Measurements from ENCODE around the gene MVD. TPM values are rescaled to one million over a fixed set of nuclear protein-coding genes. Genes with fewer than 3 reads are reported as not detected.

Gene MVD
- polyA plus RNA-seq, 5 donors: 21.2 to 52.9 (median 28.6) TPM

DNA sequence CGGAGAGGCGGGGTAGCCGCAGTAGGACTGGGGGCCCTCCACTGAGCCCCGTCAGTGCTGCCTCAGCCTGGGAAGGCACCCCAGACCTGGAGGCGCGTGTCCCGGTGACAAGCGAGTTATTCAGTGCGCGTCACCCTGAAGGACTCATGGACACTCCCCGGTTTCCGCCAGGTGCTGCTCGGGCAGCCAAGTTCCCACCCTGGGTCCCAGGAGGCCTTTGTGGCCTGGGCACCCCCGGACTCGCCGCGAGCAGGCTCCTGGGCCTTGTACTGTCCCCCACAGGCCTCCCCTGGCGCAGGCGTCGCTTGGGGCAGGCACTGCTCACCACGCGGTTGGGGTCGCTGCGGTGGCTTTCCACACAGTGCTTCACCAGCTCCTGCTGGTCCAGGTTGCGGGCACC lies 35.8 kb upstream of the MVD start:
- DNase-seq: no peak

DNA sequence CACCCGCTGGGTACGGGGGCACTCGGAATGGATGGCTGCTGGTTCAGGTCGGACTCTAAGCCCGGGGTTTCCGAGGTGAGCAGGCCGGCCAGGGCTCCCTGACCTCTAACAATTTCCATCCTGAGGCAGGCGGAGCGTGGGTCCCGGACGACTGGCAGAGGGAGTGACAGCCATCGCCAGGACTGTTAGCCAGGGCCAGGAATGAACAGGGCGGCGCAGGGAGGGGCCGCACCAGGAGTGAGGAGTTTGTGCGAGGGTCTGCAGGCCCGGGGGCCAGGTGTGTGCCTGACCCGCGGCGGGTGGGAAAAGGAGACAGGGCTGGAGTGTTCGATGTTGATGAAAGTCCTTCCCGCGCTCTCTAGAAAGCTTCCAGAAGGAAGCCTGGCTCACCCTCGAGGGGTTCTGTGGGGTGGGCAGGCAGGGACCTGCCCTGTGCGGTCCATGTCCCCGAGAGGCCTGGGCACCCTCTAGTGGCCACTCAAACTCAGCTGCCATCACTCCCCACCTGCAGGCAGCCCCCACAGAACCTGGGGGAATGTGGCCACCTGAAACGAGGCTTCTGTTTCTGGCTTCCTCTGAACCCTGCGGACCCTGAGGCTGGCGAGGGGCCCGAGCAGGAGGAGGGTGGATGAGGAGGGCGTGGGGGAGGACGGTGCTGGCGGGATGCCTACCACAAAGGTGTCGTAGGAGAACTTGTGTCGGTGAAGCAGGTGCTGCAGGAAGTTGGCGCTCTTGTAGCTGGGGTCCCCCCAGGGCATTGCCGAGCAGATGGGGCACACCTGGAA lies 35.1 kb upstream of the MVD start:
- DNase-seq: no peak

DNA sequence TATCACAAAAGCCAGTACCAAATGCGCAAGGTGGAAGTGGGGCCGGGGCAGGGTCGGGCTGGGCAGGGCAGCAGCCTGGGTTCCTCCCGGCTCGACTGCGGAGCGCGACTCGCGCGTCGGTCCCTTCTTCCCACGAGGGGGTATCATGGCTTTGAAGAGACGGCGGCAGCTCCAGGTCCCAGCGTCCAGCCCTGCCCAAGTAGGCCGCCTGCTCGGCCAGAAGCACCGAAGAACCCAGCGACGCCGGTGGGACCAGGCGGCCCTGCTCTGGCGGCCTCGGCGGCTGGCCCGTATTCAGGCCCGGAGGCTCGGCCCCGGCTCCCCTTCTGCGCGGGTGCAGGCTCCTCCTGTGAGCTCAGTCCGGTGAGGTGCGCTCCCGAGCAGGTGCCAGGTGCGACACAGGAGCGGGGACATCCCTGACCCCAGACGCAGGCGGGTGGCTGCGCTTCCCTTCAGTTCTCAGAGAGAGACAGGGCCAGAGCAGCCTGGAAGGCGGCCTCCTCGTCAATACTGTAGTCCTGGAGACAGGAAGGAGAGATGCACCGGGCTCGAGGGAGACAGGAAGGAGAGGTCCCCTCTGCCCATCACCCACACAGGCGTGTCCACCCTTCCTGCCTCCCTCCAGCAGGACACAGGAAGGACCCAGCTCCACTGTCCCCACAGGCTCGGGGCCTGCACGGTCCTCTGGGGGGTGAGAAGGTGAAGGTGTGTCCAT lies 34.4 kb upstream of the MVD start:
- no peak for DNase-seq

DNA sequence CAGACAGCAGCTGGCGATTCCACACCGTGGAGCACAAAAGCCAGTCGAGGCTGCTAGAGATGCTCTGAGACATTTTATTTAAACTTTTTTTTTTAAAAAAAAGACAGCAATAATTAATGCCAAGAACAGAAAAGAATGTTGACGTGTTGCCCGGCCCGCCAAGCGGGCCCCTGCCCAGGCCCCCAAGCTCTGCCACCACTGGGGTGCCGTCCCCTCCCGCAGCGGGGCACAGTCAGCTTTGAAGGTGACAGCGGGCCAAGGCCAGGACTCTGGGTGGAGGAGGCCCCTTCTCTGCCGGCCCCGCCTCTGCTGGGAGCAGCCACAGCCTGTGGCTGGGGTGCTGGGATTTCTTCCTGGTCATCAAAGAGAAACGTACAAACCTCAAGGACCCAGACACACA lies 33.5 kb upstream of the MVD start:
- no peak for DNase-seq

DNA sequence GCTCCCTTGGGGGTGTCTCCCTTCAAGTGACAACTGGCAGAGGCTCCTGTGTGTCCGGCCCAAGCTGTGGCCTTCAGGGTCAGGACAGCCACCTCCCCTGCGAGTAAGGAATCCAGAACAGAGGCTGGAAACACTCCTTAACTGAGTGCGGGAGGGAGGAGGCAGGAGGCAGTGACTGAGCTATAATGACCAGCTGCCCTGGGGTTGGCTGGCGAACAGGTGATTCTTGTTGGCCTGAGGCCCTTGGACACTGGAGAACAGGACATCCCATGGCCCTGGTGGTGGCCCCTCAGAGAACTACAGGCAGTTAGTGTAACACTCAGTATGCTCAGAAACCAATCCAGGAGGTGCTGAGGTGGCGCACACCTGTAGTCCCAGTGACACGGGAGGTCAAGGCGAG lies 32.9 kb upstream of the MVD start:
- no peak for DNase-seq

DNA sequence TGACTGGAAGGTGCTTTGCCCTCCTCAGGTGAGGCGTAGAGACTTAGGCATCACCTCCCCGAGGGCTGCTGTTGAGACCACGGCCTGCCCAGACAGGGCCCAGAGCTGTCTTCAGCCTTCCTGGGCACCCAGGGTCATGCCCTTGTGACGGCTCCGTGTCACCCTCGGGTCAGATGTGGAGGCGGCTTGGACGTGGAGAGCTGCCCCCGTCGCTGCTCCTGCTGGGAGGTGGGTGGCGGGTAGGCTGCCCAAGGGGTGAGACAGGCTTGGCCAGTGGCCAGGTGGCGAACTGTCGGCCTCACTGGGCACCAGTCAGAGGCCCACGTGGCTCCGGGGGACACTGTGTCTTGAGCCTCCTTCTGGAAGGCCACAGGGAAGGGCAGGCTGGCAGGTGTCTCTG lies 32.3 kb upstream of the MVD start:
- no peak for DNase-seq

DNA sequence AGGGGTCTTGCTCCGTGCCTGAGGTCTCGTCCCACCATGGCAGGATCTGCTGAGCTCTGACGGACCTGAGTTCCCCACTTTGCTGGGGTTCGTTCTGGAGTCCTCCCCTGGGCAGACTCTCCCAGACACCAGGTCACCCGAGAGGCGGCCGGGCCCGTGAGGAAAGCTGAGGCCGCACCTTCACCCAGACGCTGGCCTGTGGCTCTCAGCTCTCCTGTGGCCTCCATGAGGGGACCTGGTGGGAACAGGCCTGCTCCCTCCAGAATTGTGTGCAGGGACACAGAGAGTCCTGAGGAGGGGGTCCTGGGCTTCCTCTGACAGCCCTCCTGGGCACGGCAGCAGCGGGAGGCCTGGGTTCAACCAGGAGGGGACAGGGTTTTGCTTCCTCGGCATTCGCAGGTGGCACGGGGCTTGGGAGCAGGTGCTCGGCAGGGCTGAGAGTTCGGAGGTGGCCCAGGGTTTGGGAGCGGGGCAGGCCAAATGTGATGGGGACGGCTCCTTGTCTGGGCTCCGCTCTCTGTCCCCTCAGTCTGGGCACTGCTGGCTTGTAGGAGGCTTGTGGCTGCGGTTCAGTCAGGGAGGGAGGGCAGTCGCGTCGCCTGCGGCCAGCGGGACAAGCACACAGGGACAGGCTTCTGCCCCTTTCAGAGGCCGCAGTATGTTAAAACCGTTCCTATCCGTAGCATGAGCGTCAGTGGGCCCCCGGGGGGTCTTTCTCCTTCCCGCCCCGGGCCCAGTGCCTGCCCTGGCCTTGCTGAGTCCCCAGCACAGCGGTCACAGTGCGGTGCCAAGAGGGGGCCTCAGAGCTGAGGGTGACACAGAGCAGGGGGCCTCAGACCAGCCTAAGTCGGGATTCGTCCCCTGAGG lies 31.6 kb upstream of the MVD start:
- DNase-seq: no peak

DNA sequence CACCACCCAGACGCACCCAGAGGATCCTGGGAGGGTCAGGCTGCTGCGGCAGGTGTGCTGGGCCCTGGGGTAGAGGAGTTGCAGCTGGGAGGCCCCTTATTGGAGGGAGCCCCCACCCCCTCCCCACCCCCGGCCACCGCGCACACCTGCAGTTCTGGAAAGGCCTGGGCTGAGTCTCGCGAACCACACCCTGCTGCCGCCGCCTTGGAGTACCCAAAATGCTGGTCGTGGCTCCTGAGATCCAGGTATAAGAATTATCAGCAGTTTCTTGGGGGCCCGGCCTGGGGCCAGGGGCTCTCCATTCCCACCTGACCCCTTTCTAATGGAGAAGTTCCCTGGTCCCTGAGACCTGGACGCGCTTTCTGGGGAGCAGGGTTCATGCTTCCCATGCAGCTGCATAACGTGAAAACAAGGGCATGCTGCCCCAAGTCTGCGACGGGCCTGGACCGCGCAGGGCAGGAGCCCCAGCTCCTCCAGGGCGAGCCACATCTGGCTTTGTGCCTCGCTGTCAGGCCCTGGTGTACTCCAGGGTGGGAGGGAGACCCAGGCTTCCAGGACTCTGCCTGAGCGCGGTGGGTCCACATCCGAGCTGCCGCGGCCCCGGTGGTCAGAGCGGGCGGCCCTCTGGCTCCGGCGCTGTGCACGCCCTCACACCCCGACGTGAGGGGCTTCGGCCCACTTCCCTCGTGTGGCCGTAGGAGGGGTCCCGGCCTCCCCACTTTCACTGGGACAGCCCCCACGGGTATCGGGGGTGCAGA lies 30.7 kb upstream of the MVD start:
- DNase-seq: no peak

DNA sequence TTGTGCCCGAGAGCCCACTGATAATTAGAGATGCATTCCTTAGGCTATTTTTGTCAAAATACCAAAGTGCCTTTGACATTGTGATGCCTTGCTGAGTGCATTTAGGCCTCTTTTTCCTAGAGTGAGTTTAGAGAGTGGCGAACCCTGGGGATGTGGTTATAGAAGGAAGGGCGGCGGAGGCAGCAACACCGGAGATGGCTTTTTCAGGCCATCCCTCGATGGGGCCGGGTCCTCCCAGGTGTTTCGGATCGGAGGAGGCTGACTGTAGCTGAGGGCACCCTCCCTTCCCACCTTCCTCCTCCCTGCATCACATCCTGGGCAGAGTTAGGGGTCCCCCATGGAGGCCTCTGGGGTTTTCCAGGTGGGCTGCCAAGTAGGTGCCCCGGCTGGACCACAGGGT lies 30.0 kb upstream of the MVD start:
- no peak for DNase-seq

DNA sequence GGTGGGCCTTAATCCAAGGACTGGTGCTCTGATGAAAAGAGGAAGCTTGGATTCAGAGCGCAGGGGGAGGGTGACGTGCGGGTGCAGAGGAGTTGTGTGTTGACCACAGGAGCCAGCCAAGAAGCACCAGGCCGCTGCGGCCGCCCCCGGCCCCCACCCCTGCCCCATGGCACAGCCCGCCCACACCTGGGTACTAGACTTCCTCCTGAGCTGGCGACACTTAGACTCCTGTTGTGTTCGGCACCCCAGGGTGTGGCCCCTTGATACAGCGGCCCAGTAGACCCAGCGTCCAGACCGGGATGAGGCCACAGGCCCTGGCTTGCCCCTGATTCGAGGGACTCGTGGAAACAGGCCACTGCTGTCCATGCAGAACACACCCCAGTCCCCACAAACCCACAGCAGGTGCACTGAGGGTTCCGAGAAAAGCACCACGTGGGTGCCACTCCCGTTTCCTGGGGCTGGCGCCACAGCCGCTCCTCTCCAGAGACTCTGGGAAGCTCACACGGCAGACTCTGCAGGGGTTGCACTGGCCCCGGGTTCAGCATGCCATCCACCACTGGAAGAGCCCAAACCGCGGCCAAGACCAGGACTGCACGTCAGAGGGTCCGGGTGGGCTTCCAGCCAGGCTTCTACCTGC lies 29.2 kb upstream of the MVD start:
- DNase-seq: no peak

DNA sequence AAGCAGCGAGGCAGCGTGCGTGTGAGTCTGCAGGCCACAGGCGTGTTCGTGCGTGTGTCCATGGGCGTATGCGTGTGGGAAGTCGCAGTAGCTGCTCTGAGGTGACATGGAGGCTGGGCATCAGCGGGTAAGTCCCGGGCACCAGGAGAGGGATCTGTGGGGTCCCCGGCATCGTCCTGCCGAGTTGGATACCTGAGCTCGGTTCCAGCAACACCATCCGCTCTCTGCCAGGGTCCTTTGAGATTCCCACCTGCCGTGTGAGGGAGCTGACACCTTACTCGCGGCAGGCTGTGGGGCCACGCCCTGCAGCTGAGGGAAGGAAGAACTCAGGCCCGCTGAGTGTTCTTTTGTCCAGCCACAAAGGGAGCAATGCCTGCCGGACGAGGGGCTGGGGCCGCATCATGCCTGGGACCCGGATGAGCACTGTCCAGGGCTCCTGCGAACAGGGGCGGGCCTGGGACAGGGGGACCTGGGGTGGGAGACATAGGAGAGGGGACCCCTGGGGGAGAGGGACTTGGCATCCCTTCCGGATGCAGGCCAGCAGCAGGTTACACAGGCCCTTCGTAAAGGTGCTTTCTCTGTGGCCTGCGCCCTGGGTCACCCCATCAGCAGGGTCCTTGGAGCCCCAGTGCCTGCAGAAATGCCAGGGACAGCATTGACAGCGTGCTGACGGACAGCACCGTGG lies 28.4 kb upstream of the MVD start:
- no peak for DNase-seq

DNA sequence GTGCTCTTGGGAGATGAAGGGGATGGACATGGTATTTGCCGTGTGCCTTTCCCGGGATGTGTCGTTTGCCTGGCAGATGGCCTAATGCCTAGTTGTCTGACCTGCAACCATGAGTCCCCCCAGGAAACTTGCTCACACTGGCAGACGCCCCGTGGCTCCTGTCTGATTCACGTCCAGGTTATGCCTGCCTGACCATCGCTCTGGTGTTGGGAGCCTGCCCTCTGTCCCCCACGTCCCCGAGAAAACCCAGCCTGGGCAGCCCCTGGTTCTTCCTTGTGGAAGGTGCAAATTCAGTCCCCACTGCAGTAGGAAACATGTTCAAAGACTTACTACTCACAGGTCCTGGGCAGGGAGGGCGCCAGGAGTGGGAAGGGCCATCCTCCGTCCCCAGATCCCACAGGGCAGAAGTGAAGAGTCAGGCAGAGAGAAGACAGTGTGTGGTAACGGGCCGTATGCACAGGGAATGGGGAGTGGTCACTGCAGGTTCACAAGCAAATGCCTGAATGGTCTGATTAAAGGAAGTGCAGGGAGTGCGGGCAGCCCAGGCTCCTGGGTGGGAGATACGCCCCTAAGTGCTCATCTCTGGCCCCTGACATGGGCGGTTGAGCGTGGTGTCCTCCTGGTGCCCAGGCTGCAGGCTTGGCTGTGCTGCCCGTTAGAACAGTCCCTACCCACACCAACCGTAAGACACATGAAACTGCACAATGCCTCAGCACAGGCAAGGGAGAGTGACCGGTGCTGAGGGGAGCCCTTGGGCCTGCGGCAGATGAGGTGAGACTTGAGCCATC lies 27.6 kb upstream of the MVD start:
- DNase-seq: no peak

DNA sequence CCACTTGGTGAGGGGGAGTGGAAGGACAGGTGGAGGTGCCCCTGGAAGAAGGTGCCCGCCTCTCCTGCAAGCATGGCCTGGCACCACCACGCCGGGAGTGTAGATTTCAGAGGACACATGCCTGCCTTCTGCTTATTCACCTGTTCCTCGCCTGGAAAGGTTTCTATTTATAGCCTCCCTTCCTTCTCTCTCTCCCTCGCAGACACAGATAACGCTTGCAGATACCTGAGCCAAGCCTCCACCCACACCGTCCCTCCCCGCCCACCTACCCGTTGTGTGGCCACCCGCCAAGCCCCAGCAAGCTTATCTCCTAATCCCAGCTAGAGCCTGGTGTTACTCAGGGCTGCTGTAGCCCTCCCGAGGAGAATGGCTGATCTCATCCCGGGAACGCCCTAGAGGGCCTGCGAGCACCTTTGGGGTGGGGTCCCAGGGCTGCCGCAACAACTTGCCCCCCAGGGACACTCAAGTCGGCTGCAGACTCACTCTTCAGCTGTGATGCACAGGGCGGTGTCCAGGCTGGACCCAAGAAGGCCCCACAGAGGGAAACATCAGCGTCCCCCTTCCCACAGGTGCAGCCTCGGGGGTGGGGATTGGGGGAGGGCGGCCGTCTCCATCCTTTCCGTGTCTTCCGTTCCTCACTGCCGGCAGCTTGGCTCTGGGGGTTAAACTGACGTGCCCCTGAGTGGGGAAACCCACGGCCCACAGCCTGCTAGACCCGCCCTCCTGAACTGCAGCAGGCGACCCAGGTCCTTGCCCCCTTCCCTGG lies 25.3 kb upstream of the MVD start:
- no peak for DNase-seq

DNA sequence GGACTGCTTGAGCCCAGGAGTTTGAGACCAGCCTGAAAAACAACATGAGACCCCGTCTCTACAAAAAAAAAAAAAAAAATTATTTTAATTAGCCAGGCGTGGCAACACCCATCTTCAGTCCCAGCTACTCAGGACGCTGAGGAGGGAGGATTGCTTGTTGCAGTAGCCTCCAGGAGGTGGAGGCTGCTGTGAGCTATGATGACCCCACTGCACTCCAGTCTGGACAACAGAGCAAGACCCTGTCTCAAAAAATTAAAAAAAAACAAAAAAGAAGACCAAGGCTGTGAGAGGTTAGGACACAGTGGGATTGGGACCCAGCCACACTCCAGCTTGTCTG lies 24.8 kb upstream of the MVD start:
- DNase-seq: no peak

DNA sequence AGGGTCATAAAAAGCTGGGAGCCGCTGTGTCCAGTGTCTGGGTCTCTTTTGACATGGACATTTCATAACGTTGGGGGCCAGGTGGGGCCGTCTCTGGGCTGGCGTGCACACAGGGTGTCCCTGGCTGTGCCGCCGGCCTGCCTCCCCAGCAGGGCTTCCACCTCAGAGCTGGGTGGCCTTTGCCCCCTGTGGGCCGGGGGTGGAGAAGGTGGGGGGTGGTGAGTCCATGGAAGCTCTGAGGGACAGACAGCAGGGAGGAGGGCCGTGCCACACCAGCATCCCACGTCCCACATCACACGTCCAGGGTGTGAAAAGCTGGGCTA lies 24.3 kb upstream of the MVD start:
- DNase-seq: no peak

DNA sequence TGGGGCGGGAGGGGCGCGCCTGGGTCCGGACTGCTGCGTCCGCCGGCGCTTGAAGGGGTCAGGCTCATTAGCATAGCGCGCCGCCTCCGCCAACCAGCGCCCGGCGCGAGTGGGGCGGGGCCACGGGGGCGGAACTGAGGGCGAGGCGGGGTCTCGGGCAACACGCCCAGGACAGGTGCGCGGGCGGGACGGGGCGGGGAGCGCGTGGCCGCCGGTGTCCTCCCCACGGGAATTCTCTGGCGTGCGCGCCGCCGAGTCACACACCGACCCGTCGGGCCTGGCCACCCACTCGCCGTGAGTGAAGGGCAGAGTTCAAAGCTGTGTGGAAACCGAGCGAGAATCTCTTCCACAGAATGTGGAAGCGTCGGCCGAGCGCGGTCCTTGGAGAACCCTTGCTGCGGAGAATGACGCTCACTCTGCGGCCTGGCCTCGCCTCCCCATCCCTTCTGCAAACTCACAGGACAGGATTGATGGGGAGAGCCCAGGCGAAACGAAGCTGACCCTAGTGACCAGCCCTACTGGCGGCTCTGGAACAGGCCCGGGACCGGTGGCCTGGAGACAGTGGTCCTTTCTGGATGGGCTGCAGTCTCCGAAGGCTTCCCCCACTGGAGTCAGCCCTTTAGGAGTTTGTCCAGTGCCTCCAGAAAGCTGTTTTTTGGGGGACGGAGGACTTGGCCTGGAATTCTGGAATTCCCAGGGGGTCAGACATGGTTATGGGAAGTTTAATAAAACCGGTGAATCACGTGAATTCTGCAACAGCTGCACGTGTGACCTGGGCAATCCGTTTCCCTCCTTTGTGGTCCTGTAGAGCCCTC lies 23.8 kb upstream of the MVD start, which contains the start of gene SNAI3:
TSS of gene SNAI3 (minus strand) at position 69 of the 815 bp plus-strand sequence. CDS start 101 bp downstream, outside the sequence.
- DNase-seq: peak in 1 of 2 donors; percentile 53

DNA sequence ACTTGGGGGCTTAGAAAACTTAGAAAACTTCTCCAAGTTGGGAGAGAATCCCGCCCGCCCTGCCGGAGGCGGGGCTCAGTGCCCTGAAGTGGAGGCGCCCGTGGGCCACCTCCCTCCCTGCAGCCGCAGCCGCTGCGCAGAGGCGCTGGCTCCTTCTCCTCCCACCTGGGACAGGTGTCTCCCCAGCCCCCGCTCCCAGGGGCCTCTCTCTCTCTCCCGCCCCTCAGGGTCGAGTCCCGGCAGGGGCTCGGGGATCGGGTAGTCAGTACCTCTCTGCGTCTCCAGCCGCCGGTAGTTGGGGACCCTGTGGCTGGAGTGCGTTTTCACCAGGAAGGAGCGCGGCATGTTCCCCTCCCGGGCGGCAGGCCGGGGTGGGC lies 23.2 kb upstream of the MVD start:
- DNase-seq: no peak

Measured in right lung (tissue), 5 donors.